Kidney tubule cell (primary cell): ENCODE data around the gene NPLOC4.

Experiments used
- DNase-seq: peaks from one replicate; pipeline ENCODE4 v3.0.0-alpha.2; 2018; ENCODE audit warnings: low spot score

NPLOC4 gene

DNA sequence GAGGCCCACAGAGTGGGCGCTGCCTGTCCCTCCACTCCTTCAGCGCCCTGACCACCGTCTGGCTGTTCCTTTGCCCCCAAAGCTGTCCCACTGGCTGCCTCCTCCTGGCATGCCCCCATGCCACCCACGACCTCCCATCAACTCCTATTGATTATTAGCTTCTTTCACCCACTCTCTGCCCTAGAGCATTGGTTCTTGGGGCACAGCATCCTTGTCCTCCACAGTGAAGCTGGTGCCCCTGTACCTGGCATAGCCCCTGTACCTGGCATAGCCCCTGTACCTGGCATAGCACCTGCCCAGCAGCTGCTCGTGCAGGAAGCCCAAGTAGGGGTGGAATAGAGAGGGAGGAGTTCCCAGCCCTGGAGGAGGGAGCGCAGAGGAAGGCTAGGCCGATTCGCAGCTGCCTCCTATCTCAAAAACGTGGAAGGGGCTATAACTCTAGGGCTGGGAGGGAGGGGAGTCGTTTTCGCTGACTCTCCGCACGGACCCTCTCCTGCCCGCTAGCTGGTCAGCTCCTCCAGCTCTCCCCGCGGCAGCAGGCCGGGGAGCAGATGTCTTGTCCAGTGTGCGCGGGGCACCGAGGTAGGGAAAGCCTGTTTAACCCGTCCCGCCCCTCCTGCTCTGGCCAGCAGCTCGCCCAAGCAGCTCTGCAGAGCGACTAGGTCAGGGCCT is 118.7 kb downstream of the NPLOC4 start:
- DNase-seq: peak; percentile 42

DNA sequence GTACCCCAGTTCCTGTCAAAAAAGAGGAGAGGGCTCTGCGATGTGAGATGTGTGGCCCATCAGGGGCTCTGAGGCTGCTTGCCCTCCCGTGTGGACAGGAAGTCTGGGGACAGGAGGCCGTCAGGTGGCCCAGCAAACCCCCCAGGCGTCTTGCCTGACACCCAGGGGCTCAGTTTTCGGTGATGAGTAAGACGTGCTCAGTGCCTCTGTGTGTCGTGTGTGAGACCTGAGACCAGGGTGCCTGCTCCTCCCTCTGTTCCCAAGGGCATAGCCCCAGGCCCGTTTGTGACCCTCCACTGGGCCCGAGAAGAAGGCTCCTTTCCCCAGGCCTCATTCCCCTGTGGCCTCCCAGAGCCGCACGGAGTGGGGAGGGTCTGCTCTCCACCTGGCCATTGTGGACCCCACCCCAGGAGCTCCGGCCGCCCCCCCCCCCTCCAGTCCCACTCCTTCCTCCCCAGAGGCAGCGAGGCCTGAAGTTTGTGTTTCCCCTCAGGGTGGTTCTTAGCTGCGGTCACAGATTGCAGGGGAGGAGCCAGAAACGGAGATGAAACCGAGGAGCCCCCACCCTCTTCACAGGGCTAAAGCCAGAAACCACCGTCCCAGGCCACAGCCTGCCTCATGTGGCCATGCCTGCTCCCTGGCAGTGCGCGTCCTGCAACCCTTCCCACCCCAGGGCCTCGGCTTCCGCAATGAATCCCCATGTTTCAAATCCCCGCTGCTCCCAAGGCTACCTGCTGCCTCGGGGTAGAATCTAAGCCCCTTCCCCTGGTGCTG is 119.4 kb downstream of the NPLOC4 start:
- DNase-seq: peak; percentile 45

DNA sequence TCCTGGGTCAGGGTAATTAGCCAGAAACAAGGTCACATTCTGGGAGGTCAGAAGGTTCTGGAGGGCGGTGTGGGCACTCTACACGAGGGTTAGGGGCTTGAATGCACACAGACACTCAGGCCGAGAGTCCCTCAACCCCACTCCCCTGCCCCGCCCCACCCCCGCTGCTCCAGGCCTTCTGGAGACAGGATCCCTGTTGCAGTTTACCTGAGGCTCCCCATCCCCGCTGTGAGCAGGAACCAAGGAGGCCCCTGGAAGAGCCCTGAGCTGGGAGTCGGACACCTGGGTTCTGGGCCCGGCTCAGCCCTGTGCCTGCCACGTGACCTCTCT is 119.9 kb downstream of the NPLOC4 start:
- DNase-seq: no peak

DNA sequence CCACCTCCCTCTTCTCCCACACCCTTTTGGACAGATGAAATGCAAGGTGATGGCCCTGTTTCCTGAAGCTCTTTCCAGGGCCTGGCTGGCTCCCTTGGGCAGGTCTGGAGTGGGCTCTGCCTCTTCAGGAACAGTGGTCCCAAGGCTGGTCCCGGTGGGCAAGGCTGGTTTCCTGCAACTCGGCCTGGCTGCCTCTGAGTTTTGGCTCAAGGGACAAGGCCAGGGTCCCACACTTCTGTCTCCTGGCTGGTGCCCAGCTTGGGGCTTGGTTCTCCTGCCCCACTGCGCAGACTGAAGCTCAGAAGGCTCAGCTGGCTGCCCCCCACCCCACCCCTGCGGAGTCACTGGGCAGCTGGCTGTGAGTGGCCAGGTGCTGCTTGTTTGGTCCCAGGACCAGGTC is 120.5 kb downstream of the NPLOC4 start:
- no peak for DNase-seq

DNA sequence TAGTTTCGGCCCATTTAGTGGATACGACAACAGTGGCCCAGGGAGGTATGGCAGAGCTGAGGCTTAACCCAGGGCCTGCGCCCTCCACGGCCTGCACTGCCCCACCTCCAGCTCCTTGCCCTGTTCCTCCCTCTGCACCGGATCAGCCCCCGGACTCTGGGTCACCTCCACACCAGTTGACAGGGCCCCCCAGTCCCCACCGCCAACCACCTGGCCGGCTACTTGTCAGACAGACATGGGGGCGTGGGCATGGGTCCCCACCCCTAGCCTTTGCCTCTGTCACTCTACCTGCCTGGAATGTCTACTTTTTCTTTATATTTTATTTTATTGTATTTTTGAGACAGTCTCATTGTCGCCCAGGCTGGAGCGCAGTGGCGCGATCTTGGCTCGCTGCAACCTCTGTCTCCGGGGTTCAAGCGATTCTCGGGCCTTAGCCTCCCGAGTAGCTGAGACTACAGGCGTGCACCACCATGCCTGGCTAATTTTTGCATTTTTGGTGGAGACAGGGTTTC is 121.3 kb downstream of the NPLOC4 start:
- DNase-seq: no peak

DNA sequence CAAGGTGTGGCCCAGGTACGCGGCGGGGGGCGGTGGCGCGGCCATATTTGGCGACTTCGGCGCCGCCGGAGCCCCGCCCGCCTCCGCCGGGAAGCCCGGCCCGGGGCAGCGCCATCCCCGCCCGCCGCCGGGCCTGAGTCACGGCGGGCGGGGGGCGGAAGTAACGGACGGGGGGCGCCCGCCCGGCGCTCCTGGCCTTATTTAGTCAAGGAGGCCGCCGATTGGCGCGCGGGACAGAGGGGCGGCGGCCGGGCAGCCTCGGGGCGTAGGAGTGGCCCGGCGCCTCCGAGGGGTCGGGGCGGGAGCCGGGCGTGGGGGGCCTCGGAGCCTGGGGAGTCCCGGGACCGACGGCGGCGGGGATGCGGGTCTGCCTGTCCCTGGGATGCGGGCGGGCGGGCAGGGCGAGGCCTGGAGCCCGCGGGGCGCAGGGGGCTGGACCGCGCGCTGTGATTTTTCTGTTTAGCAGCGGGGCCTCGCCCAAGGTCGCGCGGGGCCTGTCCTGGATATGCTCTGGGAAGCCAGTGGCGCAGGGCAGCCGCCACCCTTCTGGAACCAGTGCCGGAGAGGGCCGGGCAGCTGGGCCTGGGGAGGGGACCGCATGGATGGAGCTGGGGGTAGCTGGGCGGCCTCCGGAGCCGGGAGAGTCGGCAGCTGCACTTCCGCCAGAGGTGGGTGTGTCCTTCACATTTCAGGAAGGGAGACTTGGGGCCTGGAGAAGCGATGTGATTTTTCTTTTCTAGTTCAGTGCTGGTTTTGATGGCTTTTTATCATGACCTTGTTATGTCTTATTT is 122.0 kb downstream of the NPLOC4 start:
- DNase-seq: peak; percentile 91

DNA sequence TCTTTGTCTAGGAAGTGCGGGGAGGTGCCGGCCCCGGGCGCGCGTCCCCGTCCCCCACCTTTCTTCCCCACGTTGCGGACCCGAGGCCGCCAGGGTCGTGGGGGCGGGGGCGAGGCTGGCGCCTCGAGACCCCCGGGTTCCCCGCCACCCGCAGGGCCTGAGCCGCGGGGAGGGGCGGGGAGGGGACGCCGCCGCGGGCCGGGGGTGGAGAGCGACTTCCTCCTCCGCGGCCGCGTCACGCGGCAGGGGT is 122.5 kb downstream of the NPLOC4 start:
- no peak for DNase-seq

DNA sequence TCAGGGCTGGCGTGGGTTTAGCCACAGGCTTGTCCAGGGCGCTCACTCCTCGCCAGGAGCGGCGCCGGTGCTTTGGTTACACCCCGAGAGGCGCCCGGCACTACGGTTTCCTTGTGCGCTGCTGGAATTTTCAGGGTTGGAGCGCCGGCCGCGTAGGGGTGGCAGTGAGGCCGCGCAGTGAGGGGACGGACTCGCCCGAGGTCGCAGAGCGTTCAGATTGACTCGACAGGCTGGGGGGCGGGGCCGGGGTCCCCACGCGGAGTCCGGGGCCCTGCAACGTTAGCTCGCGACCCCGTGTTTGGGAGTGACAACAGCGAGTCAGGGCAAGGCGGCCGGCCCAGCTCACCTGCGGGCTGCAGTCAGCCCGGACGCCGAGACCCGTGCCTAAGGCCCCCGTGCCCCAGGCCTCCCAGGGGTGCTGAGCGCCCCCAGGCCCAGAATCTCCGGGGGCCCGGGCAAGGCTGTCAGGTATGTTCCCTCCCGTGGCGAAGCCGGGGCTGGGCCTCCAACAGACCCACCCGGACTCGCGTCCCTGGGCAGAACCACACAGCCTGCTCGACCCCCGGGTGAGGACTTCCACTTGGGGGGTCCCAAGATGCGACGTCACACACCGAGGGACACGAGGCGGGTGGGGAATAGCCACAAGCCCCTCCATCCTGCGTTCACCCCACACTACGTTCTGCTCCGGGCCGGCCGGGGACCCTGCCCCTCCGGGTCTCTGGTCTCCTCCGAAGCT is 123.0 kb downstream of the NPLOC4 start:
- DNase-seq: peak; percentile 79

DNA sequence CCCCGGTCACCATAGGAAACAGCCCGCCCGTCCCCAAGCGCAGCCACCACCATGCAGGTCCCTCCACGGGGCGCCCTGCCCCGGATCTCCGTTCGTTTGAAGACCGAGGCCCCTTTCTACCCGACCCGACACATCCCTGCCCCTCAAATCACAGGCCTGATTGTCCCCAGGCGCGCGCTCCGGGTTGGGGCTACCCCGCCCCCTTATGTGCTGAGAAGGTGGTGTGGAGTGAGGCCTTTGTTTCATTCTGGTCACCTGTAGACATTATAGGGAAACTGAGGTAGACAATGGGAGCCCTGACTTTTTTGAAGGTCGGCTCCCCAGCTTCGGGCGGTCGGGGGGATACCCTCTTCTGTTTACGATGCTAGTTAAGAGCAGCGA is 123.5 kb downstream of the NPLOC4 start:
- peak; percentile 71 for DNase-seq

DNA sequence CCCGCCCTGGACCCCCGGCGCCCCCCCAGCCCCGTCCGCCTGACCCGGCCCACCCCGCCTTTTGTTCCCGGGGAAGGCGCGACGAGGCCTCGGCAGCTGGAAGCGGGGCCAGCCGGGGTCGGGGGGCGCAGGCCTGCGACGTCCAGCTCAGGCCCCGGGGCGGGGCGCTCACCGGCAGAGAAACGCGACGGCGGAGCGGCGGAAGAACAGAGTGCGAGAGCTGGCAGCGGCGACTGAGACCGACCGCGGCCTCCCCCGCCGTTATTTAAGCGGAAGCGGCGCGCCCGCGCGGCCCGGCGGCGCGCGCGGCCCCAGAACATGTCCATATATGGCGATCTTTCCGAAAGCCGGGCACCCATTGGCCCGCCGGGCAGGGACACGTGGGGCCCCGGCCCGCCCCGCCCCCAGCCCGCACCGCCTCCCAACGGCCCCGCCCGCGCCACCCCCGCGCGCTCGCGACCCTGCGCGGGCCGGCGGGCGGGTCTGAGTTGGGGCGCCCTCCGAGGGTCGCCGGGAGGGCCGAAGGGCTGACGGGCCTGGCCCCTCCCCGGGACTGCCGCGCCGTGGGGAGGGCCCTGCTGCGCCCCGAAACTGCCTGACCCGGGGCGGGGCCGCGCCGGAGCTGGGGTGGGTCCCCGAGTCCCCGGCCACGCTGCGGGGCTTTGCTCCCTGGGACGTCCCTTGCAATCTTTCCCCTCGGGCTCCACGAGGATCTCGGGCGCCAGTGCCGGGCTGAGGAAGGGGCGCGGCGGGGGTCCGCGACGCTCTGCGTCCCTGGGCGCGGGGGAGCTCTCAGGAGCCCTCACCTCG is 124.1 kb downstream of the NPLOC4 start, which contains the start of gene ACTG1:
ACTG1 (minus strand) TSS at position 238 of the 810 bp plus-strand sequence. CDS start 445 bp downstream, outside the sequence.
- peak; percentile 97 for DNase-seq

DNA sequence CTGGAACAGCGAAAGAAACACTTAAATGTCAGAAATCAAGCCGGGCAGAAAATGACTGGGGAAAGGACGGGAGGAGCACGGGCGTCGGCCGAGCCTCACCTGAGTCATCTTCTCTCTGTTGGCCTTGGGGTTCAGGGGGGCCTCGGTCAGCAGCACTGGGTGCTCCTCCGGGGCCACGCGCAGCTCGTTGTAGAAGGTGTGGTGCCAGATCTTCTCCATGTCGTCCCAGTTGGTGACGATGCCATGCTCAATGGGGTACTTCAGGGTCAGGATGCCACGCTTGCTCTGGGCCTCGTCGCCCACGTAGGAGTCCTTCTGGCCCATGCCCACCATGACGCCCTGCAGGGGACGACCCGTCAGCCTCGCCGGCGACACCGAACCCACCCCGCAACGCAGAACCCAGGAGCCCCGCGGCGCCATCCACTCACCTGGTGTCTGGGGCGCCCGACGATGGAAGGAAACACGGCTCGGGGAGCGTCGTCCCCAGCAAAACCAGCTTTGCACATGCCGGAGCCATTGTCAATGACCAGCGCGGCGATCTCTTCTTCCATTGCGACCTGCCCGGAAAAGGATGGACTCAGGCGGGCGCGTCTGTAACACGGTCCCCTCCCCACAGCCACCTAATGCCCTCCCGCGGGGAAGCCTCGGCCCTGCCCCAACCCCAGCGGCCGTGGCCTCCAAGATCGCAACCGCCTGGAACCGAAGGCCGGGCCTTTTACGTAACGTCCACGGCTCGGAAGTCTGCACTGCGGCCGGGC is 124.9 kb downstream of the NPLOC4 start:
- DNase-seq: peak; percentile 58

DNA sequence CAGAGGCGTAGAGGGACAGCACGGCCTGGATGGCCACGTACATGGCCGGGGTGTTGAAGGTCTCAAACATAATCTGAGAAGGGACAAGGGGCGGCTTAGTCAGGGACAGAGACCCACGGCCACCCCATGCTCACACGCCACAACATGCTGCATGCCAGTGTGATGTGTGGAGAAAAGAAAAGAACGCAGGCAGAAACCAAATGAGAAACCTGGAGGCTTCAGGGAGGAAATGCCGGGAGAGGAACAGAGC is 125.4 kb downstream of the NPLOC4 start:
- DNase-seq: no peak

DNA sequence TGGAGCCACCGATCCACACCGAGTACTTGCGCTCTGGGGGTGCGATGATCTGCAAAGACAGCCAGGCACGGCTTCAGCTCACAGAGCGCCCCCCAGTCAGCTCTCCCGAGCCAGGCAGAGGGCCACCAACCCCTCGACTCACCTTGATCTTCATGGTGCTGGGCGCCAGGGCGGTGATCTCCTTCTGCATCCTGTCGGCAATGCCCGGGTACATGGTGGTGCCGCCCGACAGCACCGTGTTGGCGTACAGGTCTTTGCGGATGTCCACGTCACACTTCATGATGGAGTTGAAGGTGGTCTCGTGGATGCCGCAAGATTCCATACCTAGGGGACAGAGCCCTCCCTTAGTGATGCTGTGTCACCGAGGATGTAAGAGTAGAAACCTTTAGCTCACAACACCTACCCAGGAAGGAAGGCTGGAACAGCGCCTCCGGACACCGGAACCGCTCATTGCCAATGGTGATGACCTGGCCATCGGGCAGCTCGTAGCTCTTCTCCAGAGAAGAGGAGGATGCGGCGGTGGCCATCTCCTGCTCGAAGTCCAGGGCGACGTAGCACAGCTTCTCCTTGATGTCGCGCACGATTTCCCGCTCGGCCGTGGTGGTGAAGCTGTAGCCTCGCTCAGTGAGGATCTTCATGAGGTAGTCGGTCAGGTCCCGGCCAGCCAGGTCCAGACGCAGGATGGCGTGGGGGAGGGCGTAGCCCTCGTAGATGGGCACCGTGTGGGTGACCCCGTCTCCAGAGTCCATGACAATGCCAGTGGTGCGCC is 125.9 kb downstream of the NPLOC4 start:
- DNase-seq: peak; percentile 59

DNA sequence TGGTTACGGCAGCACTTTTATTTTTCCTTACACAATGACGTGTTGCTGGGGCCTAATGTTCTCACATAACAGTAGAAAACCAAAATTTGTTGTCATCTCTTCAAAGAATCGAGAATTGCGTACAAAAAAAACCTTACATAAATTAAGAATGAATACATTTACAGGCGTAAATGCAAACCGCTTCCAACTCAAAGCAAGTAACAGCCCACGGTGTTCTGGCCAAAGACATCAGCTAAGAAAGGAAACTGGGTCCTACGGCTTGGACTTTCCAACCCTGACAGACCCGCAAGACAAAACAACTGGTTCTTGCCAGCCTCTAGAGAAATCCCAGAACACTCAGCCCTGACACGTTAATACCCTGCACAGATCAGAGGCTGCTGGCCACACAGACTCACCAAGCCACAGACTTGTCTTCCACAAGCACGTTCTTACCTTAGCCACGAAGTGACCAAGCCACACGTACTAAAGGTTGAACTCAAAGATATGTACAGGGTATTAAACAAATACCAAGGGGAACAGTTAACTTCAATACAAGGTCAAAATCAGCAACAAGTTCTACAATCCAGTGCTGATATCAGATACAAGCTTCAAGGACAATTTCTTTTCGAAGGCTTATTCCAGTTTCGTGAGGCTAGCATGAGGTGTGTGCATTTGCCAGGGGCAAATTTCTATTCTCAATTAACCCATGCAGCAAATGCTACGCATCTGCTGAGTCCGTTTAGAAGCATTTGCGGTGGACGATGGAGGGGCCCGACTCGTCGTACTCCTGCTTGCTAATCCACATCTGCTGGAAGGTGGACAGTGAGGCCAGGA is 126.7 kb downstream of the NPLOC4 start:
- DNase-seq: peak; percentile 29

DNA sequence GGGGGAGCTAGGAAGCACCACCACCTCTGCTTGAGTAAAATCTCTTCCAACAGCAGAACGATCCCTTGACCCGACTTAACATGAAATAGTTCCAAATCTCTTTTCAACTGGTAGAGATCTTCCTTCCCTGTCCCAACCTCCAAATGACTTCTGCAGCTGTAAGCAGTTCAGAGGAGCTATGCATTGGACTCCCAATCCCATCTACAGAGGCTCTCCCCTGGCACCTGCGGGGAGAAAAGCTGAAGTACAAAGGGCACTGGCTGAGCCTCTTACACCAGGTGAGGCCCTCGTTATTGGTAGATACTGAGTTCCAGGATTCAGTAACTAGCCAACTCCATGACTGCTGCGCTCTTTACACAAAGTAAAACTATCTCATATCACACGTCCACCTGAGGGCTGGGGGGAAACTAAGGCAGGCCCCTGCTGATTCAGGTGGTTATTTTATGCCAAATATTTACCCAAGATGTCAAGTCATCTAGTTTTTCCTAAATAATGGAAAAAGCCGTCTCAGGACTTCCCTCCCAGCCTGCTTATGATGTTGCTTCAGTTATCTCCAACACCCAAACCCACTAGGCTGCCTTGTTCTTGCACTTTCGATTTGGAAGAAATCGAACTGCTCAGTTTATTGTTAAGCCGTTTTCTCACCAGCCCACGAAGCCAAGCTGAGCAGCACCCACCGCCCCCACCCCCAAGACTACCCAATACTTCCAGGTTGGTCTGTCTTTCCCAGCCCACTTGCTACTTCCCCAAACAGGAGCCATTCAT is 127.5 kb downstream of the NPLOC4 start:
- DNase-seq: peak; percentile 29

DNA sequence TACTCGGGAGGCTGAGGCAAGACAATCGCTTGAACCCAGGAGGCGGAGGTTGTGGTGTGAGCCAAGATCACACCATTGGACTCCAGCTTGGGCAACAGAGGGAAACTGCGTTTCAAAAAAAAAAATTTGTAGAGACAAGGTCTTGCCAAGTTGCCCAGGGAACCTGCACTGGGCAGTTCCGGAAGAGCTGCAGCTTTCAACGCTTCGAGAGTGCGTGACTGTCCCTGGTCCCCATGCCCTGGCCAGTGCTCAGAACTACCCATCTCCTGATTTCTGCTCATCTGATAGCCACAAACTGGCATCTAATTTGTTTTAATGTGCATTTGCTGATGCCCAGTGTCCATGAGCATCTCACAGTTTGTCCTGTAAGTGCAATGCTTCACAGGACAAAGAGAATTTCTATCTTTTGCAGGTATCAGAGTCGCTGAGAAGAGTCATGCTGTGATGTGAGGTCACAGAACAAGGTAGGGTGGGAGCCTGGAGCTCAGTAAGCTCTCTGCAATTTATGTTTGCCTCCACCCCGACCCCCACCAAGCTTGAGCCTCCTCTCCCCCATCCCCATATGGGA is 128.2 kb downstream of the NPLOC4 start:
- DNase-seq: peak; percentile 75
